Spleen (tissue), 7 donors: ENCODE data around the gene GTF3C6.

Source experiments
- CTCF ChIP-seq, 11 experiments: fragments of 200-600 bp in 7 of 11; fragments of 450-650 bp in 4 of 11; sonication (generic) in 4 of 11; IDR thresholded peaks in 8 of 11; conservative IDR thresholded peaks in 3 of 11; 1 replicate in 7 of 11; 2 replicates in 4 of 11; pipeline versions ENCODE4 v1.4.0 to v1.8.0; 2016 to 2021; ENCODE audit warnings: antibody characterized with exemption in 11 of 11, inconsistent platforms in 4 of 11, mild to moderate bottlenecking in 1 of 11
- POLR2A ChIP-seq, 3 donors: fragments of 450-650 bp; IDR thresholded peaks; one replicate each; pipeline ENCODE4 v1.5.1; 2017; ENCODE audit warnings: antibody characterized with exemption in 3 of 3, mild to moderate bottlenecking in 1 of 3
- donor health status: DM: no; HTN: no; CAD: no; lungs with moderate emphysema.
- donor health status: DM: no; HTN: no; CAD: no.
- donor health status: DM: no; HTN: no; CAD: no.

- TF ChIP-seq CTCF (IDR thresholded peaks at IDR 0.05 in 8 of 11, conservative IDR thresholded peaks at IDR 0.05 in 3 of 11) = no peak
- no peak for TF ChIP-seq POLR2A (IDR thresholded peaks at IDR 0.05)
Measured at GRCh38 chr6:110938171-110938570, 20.3 kb upstream of the GTF3C6 start.
